Thyroid gland (tissue), 4 donors: ENCODE measurements around the gene PLEKHH1. TPM values are rescaled to one million over a fixed set of nuclear protein-coding genes. Genes with fewer than 3 reads are reported as not detected.

Source experiments
- DNase-seq, 2 donors: peaks; one replicate each; pipeline ENCODE4 v3.0.0-alpha.2; 2019
- H3K27ac ChIP-seq, 3 donors: fragments of 200-600 bp; sonication (generic); 1 replicate in 2 of 3; 2 replicates in 1 of 3; pipeline ENCODE4 v1.5.1; 2016 to 2019; ENCODE audit warnings: mild to moderate bottlenecking in 1 of 3, moderate library complexity in 1 of 3
- H3K27me3 ChIP-seq: fragments of 200-600 bp; sonication (generic); one replicate; pipeline ENCODE4 v1.5.1; 2019
- H3K36me3 ChIP-seq, 2 donors: fragments of 200-600 bp; sonication (generic); one replicate each; pipeline ENCODE4 v1.5.1; 2016 to 2019
- H3K4me1 ChIP-seq, 2 donors: fragments of 200-600 bp; sonication (generic); one replicate each; pipeline ENCODE4 v1.5.1; 2017 to 2019
- H3K4me3 ChIP-seq, 3 donors: fragments of 200-600 bp; sonication (generic); replicated peaks in 1 of 3; 1 replicate in 2 of 3; 2 replicates in 1 of 3; pipeline ENCODE4 v1.5.1; 2016; ENCODE audit warnings: mild to moderate bottlenecking in 1 of 3
- H3K9me3 ChIP-seq: fragments of 200-600 bp; sonication (generic); one replicate; pipeline ENCODE4 v1.5.1; 2017
- CTCF ChIP-seq, 6 experiments: fragments of 200-600 bp in 3 of 6; fragments of 450-650 bp in 3 of 6; sonication (generic) in 3 of 6; IDR thresholded peaks; one replicate each; pipeline ENCODE4 v1.5.1; 2016 to 2019; ENCODE audit warnings: antibody characterized with exemption in 6 of 6, mild to moderate bottlenecking in 2 of 6, inconsistent platforms in 1 of 6, moderate library complexity in 1 of 6
- POLR2A ChIP-seq, 2 donors: fragments of 450-650 bp; IDR thresholded peaks; one replicate each; pipeline ENCODE4 v1.6.1; 2017; ENCODE audit warnings: antibody characterized with exemption in 2 of 2, mild to moderate bottlenecking in 2 of 2, moderate library complexity in 1 of 2
- WGBS, 2 donors: methylation state at CpG; one replicate each; pipeline ENCODE4 v1.1.5; 2017; 5-methylcytosine and 5-hydroxymethylcytosine counted together
- intact Hi-C: fragments of 100-400 bp; cut with DNase I; formaldehyde crosslinking; loops from one replicate; pipeline ENCODE4 v1.15.1; 2023
- total RNA-seq, 4 donors: library from RNA; depleted of rRNA; stranded (reverse); fragments of >200 nt; gene quantifications; one replicate each; pipeline ENCODE4 v1.2.3, GENCODE V29; 2016

Gene PLEKHH1
- total RNA-seq, 4 donors from 2014 or later, result 225 to 336 (median 241) TPM

- no peak for DNase-seq
- no peak overlapping the region for H3K4me3 ChIP-seq
- intact Hi-C loops, result loop anchor here (5.0 kb wide), 1 partner anchor 92 kb away; the partner anchor contains the start of gene VTI1B
- 86 to 87% methylated on average over 11 of the region's 11 CpGs for WGBS, 2 donors
- H3K4me1 ChIP-seq, result peaks cover 0 to 9% of the 10 kb centered on the region in 2 donors
- no peaks in the 10 kb centered on the region for H3K9me3 ChIP-seq
- H3K27ac ChIP-seq, result peak overlapping the region in 1 of 3 donors; percentile 31
- H3K27me3 ChIP-seq, result no peaks in the 10 kb centered on the region
- TF ChIP-seq CTCF (IDR thresholded peaks at IDR 0.05) (no peak), POLR2A (IDR thresholded peaks at IDR 0.05) (no peak)
- peaks cover 55 to 82% of the 10 kb centered on the region in 2 donors for H3K36me3 ChIP-seq
Measured at GRCh38 chr14:67580336-67581171, 47.5 kb downstream of the PLEKHH1 start.

GRCh38 chr14:67581643-67582042, 48.6 kb downstream of the PLEKHH1 start:
- 93 to 100% methylated on average over 1 of the region's 1 CpG for WGBS, 2 donors
- Histone ChIP-seq H3K4me1 (peaks cover 0 to 9% of the 10 kb centered on the region in 2 donors), H3K27me3 (no peaks in the 10 kb centered on the region), H3K36me3 (peaks cover 47 to 83% of the 10 kb centered on the region in 2 donors), H3K27ac (no peak overlapping the region), H3K4me3 (no peak overlapping the region), H3K9me3 (no peaks in the 10 kb centered on the region)
- intact Hi-C loops, result loop anchor here (5.0 kb wide), 1 partner anchor 91 kb away; the partner anchor contains the start of gene VTI1B
- no peak for DNase-seq
- no peak for TF ChIP-seq CTCF (IDR thresholded peaks at IDR 0.05)
- TF ChIP-seq POLR2A (IDR thresholded peaks at IDR 0.05), result no peak

GRCh38 chr14:67582061-67582460, 49.0 kb downstream of the PLEKHH1 start:
- Histone ChIP-seq H3K9me3 (no peaks in the 10 kb centered on the region), H3K27me3 (no peaks in the 10 kb centered on the region), H3K4me3 (no peak overlapping the region), H3K36me3 (peaks cover 49 to 84% of the 10 kb centered on the region in 2 donors), H3K4me1 (peaks cover 0 to 9% of the 10 kb centered on the region in 2 donors), H3K27ac (no peak overlapping the region)
- TF ChIP-seq CTCF (IDR thresholded peaks at IDR 0.05) (no peak), POLR2A (IDR thresholded peaks at IDR 0.05) (no peak)
- intact Hi-C loops, result loop anchor here (5.0 kb wide), 1 partner anchor 90 kb away; the partner anchor contains the start of gene VTI1B
- WGBS, 2 donors, result 90 to 92% methylated on average over 7 of the region's 7 CpGs
- no peak for DNase-seq

- Histone ChIP-seq H3K27ac (no peak overlapping the region), H3K27me3 (no peaks in the 10 kb centered on the region), H3K4me3 (no peak overlapping the region), H3K36me3 (peaks cover 48 to 87% of the 10 kb centered on the region in 2 donors), H3K9me3 (no peaks in the 10 kb centered on the region), H3K4me1 (peaks cover 0 to 9% of the 10 kb centered on the region in 2 donors)
- peak; percentile 37 to 45 for DNase-seq
- intact Hi-C loops, result loop anchor here (5.0 kb wide), 1 partner anchor 88 kb away; the partner anchor contains the start of gene VTI1B
- 91 to 100% methylated on average over 6 of the region's 6 CpGs for WGBS, 2 donors
- TF ChIP-seq CTCF (IDR thresholded peaks at IDR 0.05) (peak in 4 of 6 experiments; percentile 39 to 65 (median 61)), POLR2A (IDR thresholded peaks at IDR 0.05) (peak in 1 of 2 donors; percentile 5)
Measured at GRCh38 chr14:67583711-67584644, 50.9 kb downstream of the PLEKHH1 start.
